T-helper 1 cell treated with Interleukin-12 subunit alpha and Interleukin-12 subunit beta and Interleukin-4 antibody, amounts not matched to agents 30 ng/mL and 1 ng/mL, for 36 hours (primary cell): ENCODE measurements around the gene ALPG. TPM values are rescaled to one million over a fixed set of nuclear protein-coding genes. Genes with fewer than 3 reads are reported as not detected.
"Not testable (repeated sequence)": the region's sequence is repeated elsewhere in the genome, so short reads cannot be mapped to it uniquely, and the experiment has no call there.

ENCODE experiments used
- intact Hi-C: fragments of 100-400 bp; cut with micrococcal nuclease; formaldehyde crosslinking; loops from one replicate; pipeline ENCODE4 v1.15.1; 2024
- total RNA-seq: library from RNA; stranded (reverse); gene quantifications from 2 replicates; pipeline ENCODE4 v1.2.3, GENCODE V29; 2022

ALPG gene
- total RNA-seq, 1 donor from 2014 or later, result not detected

DNA sequence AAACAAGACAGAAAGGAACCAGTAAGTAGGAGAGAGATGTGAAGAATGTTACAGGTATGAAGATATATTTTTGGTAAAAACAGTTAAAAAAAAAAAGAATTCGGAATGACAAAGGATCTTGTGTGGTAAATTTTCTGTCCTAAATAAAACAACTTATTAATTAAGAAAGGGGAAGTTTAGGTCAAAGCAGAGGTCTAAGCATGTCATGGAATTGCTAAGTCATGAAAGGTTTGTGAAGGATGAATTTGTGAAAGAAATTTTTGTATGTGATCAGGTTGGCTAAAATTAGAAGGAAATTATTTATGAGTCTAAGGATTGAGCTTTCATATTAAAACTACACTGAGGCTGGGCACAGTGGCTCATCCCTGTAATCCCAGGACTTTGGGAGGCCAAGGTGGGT is 11.1 kb upstream of the ALPG start:
- intact Hi-C loops, result no loop called here

DNA sequence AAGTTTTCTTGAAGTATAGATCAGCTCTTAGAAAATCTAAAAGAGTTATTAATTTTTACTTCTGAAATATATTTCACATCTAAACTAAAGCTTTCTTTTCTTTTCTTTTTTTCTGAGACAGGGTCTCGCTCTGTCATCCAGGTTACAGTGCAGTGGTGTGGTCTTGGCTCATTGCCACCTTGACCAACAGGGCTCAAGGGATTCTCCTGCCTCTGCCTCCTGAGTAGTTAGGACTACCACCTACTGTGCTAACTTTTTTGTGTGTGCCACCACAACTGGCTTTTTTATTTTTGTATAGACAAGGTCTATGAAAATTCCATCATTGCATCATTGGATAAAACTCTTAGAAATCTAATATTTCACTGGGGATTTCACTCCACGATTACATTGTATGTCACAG is 10.0 kb upstream of the ALPG start:
- intact Hi-C loops, result no loop called here

DNA sequence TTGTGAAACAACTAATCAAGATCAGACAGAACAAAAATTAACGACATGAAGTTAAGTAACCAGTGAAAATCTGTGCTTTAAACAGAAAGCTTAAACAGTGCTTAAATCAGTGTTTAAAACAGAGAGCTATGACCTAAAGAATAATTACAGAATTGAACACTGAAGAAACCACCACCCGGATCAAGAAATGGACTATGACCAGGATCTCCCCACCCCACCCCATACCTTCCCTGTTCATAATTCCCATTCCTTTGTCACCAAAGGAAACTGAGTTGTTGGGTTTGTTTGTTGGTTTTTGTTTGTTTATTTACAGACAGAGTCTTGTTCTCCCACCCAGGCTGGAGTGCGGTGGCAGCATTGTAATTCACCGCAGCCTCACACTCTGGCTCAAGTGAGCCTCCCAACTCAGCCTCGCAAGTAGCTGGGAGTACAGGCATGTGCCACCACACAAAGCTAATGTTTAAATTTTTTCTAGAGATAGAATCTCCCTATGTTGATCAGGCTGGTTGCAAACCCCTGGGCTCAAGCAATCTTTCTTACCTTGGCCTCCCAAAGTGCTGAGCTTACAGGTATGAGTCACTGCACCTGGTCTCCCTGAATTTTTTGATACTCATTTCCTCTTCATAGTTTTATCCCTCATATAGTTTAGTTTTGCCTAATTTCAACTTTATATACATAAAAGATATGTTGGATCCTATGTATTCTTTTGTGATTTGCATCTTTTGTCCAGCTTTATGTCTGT is 8.2 kb upstream of the ALPG start:
- intact Hi-C loops, result no loop called here

GRCh38 chr2:232400256-232401015 is 6.2 kb upstream of the ALPG start:
- intact Hi-C loops, result no loop called here

- intact Hi-C loops, result no loop called here
Observed at GRCh38 chr2:232402518-232402917, 4.1 kb upstream of the ALPG start.

DNA sequence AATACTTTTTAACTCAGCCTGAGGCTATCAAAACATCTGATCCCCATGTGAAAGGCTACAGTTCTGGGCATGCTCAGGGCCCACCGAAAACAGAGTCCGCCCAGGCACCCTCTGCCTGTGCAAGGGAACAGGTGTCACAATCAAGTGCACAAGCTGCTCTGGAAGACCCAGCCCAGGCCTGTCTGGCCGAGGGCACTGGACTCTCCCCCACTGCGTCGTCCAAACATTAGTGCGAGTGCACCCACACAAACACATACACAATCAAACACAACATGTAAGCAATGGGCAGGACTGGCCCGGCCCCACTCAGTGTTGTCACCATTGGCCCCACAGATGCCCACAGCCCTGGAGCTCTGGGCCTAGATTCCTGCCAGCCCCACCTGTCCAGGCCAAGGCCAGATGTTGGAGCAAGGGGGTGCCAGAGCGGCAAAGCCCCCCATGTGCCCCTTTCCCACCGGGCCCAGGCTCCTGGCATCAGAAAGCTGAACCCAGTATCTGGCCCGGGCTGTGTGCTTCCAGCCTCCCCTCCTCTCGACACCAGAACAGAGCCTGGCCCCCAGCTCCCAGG is 617 bp upstream of the ALPG start:
- intact Hi-C loops, result no loop called here

- intact Hi-C loops, result not testable (repeated sequence)
Observed at GRCh38 chr2:232407428-232408150, 945 bp downstream of the ALPG start.

GRCh38 chr2:232408269-232408668 is 1.6 kb downstream of the ALPG start:
- intact Hi-C loops, result not testable (repeated sequence)

DNA sequence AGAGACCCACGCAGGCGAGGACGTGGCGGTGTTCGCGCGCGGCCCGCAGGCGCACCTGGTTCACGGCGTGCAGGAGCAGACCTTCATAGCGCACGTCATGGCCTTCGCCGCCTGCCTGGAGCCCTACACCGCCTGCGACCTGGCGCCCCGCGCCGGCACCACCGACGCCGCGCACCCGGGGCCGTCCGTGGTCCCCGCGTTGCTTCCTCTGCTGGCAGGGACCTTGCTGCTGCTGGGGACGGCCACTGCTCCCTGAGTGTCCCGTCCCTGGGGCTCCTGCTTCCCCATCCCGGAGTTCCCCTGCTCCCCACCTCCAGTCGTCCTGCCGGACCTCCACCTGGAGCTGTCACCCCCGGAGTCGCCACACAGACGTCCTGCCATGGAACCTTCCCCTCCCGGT is 3.0 kb downstream of the ALPG start:
- intact Hi-C loops, result not testable (repeated sequence)

DNA sequence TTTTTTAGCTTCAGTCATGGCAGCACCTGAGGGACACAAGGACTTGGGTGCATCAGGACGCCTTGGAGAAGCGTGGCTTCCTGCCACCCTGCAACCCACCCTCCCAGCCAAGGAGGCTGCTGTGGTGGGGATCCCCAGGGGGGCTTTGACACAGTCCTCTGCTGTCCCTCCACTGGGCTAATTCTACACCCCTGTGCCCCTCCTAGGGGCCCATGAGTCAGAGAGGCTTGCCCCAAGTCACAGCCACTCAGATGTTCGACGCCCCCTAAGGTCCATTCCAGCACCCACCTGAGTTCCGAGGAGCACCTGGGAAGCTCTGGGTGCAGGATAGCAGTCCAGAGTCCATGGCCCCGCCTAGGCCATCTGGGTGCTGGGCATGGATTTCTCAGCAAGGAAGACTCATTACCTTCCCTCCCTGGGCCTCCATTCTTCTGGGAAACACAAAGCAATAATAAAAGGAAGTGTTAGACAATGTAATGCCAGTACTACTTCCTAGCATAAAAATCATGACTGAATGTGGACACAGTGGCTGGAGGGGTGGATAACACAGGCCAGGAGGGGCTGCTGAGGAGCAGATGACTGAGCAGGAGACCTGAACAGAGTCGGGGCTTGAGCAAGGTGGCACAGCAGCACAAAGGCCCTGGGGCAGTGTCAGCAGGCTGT is 3.7 kb downstream of the ALPG start:
- intact Hi-C loops, result no loop called here

DNA sequence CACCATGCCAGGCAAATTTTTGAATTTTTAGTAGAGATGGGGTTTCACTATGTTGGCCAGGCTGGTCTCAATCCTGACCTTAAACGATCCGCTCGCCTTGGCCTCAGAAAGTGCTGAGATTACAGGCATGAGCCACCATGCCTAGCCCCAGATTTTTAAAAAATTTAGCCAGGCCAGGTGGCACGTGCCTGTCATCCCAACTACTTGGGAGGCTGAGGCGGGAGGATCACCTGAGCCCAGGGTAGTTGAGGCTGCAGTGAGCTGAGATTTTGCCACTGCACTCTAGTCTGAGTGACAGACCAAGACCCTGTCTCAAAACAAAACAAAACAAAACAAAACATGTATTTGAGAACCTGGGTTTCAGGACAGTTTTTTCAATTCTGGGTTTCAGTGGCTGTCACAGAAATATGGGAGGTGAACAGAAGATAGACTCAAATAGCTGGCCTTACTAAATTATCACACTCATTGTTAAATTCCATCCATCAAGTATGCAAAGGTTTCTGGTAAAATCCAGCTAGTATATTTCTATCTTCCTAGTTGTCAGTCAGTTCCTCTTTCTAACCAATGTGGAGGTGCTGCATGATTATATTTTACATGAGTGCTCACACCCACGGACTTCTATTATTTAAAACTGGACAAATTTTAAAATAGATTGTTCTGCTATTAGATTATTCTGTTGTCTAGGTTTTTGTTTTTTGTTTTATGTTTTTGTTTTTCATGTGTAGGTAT is 5.4 kb downstream of the ALPG start:
- intact Hi-C loops, result no loop called here

- intact Hi-C loops, result no loop called here
Observed at GRCh38 chr2:232412986-232413385, 6.3 kb downstream of the ALPG start.

- intact Hi-C loops, result no loop called here
Observed at GRCh38 chr2:232415138-232415690, 8.6 kb downstream of the ALPG start.

GRCh38 chr2:232415736-232416520 is 9.3 kb downstream of the ALPG start:
- intact Hi-C loops, result no loop called here

GRCh38 chr2:232416521-232417470 is 10.2 kb downstream of the ALPG start:
- intact Hi-C loops, result no loop called here

- intact Hi-C loops, result no loop called here
Observed at GRCh38 chr2:232417489-232417888, 10.8 kb downstream of the ALPG start.

DNA sequence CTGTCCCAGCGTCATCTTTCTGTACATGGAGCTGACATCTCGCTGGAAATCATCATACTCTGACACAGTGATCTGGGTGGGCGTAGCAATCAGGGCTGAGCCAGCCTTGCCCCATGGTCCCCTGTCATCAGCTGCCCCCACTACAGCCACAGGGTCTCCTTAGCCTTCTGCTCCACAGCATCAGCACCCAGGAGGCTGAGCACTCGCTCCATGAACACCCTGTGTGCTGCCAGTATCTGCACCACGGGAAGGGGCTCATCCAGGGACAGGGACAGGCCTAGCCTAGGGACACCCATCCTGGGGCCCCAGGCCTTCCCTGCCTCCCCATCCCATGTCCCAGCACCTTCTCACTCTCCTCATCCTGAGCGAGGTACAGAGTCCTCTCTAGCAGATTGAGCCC is 11.4 kb downstream of the ALPG start:
- intact Hi-C loops, result no loop called here

DNA sequence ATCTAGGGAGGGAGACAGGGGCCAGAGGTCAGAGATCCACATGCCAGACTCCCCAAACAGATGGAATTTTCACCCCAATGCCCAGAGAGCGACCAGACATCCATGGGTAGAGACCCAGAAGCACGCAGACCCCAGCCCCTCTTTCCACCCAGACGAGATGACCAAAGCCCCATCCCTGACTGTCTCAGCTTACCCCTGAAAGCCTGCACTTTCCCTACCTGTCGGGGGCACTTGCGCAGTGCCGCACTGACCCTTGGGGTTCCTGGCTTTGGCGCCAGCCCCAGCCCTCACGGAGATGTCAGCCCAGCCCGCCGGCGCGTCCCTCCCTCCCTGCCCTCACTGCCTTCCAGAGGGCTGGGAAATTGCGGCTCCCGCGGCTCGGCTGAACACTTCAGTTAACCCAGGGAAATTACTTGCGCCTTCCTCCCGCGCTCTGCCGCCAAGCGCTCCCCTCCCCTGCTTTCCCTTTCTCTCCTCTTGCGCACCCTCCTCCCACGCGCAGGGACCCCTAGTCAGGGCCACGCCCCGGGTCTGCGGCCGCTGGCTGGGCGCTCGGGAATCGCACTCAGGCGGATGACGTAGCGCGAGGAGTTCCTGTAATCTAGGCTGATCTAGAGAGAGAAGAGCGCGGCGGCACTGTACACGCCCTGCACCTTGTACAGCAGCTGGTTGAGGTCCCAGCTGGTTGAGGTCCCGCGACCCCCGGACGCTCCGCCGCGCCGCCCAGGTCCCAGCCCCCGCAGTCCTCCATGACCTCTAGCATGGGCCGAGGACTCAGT is 12.0 kb downstream of the ALPG start:
- intact Hi-C loops, result no loop called here
